Activated CD8-positive, alpha-beta T cell treated with anti-CD3 and anti-CD28 coated beads for 36 hours (primary cell): ENCODE results near the gene STN1. TPM values are rescaled to one million over a fixed set of nuclear protein-coding genes. Genes with fewer than 3 reads are reported as not detected.

Experiments
- ATAC-seq: fragments of 200-7000 bp; cut with Tn5 transposase; one replicate; pipeline ENCODE4 v1.10.0; 2021; ENCODE audit warnings: mild to moderate bottlenecking, moderate library complexity
- CTCF ChIA-PET: fragments of 350-600 bp; sonication (Branson Sonifier 250); formaldehyde crosslinking; loops from one replicate; lab custom pipeline; 2021; ENCODE audit warnings: antibody characterized with exemption; lab: Charles Lee
- POLR2A ChIA-PET: fragments of 350-600 bp; sonication (Branson Sonifier 250); formaldehyde crosslinking; loops from one replicate; lab custom pipeline; 2021; ENCODE audit warnings: antibody characterized with exemption; lab: Charles Lee
- DNase-seq: peaks from one replicate; pipeline ENCODE4 v3.0.0-alpha.2; 2020
- H3K27ac Mint-ChIP-seq: one replicate; pipeline ENCODE4 v1.8.0; 2021; ENCODE audit warnings: mild to moderate bottlenecking, mixed read lengths
- H3K27me3 Mint-ChIP-seq: one replicate; pipeline ENCODE4 v1.8.0; 2021; ENCODE audit warnings: mixed read lengths
- H3K36me3 Mint-ChIP-seq: one replicate; pipeline ENCODE4 v1.8.0; 2021; ENCODE audit warnings: low read depth, mixed read lengths
- H3K4me1 Mint-ChIP-seq: one replicate; pipeline ENCODE4 v1.8.0; 2021; ENCODE audit warnings: low read depth, mixed read lengths
- H3K4me3 Mint-ChIP-seq: one replicate; pipeline ENCODE4 v1.8.0; 2021; ENCODE audit warnings: mild to moderate bottlenecking, moderate library complexity, mixed read lengths
- H3K9me3 Mint-ChIP-seq: one replicate; pipeline ENCODE4 v1.8.0; 2021; ENCODE audit warnings: mixed read lengths
- CTCF ChIP-seq: fragments of 200-600 bp; IDR thresholded peaks from one replicate; pipeline ENCODE4 v1.8.0; 2022; ENCODE audit warnings: antibody characterized with exemption, mild to moderate bottlenecking
- intact Hi-C: fragments of 100-400 bp; cut with micrococcal nuclease; formaldehyde crosslinking; loops from one replicate; pipeline ENCODE4 v1.10.0; 2022
- total RNA-seq, 2 experiments: library from RNA; stranded (reverse); gene quantifications; one replicate each; pipeline ENCODE4 v1.2.3, GENCODE V29; 2021

STN1 gene
- total RNA-seq, 2 experiments from 2014 or later, result 32.1 to 32.4 TPM

- H3K36me3 Mint-ChIP-seq, result no peaks in the 10 kb centered on the region
- no peak for TF ChIP-seq CTCF
- no peak for DNase-seq
- H3K4me3 Mint-ChIP-seq, result no peak overlapping the region
- no peak overlapping the region for H3K27ac Mint-ChIP-seq
- ATAC-seq, result no peak
- ChIA-PET CTCF (no interaction called here), POLR2A (no interaction called here)
- no peaks in the 10 kb centered on the region for H3K9me3 Mint-ChIP-seq
- H3K27me3 Mint-ChIP-seq, result no peaks in the 10 kb centered on the region
- H3K4me1 Mint-ChIP-seq, result no peaks in the 10 kb centered on the region
- intact Hi-C loops, result no loop called here
These were observed 12.9 kb upstream of the STN1 start for GRCh38 chr10:103930881-103931280.

GRCh38 chr10:103930449-103930848 is 12.5 kb upstream of the STN1 start:
- H3K27me3 Mint-ChIP-seq, result no peaks in the 10 kb centered on the region
- no peak overlapping the region for H3K27ac Mint-ChIP-seq
- ATAC-seq (no peak), DNase-seq (no peak)
- H3K4me3 Mint-ChIP-seq, result no peak overlapping the region
- no peaks in the 10 kb centered on the region for H3K9me3 Mint-ChIP-seq
- intact Hi-C loops, result no loop called here
- ChIA-PET POLR2A (no interaction called here), CTCF (no interaction called here)
- H3K36me3 Mint-ChIP-seq, result no peaks in the 10 kb centered on the region
- no peaks in the 10 kb centered on the region for H3K4me1 Mint-ChIP-seq
- no peak for TF ChIP-seq CTCF

- no peak for TF ChIP-seq CTCF
- Mint-ChIP-seq H3K27me3 (no peaks in the 10 kb centered on the region), H3K4me3 (no peak overlapping the region), H3K9me3 (no peaks in the 10 kb centered on the region), H3K36me3 (no peaks in the 10 kb centered on the region), H3K27ac (no peak overlapping the region), H3K4me1 (no peaks in the 10 kb centered on the region)
- ChIA-PET CTCF (interaction anchor here (2.0 kb wide), 1 partner anchor 16 kb away, joined by 6 read pairs; no protein-coding TSS in a partner anchor), POLR2A (no interaction called here)
- intact Hi-C loops, result no loop called here
- no peak for ATAC-seq
- DNase-seq, result no peak
These were observed 11.5 kb upstream of the STN1 start for GRCh38 chr10:103929381-103929921.

GRCh38 chr10:103928784-103929183 is 10.8 kb upstream of the STN1 start:
- no peaks in the 10 kb centered on the region for H3K36me3 Mint-ChIP-seq
- intact Hi-C loops, result no loop called here
- no peak overlapping the region for H3K27ac Mint-ChIP-seq
- H3K27me3 Mint-ChIP-seq, result no peaks in the 10 kb centered on the region
- CTCF ChIA-PET, result interaction anchor here (1.4 to 2.0 kb wide), 2 partner anchors 16 to 20 kb away, joined by 3 to 6 read pairs; no protein-coding TSS in a partner anchor
- H3K4me1 Mint-ChIP-seq, result no peaks in the 10 kb centered on the region
- DNase-seq (no peak), ATAC-seq (no peak)
- no peak for TF ChIP-seq CTCF
- POLR2A ChIA-PET, result interaction anchor here (0.6 kb wide), 1 partner anchor 202 kb away, joined by 3 read pairs; no protein-coding TSS in a partner anchor
- H3K4me3 Mint-ChIP-seq, result no peak overlapping the region
- no peaks in the 10 kb centered on the region for H3K9me3 Mint-ChIP-seq

GRCh38 chr10:103926722-103927319 is 8.8 kb upstream of the STN1 start:
- H3K9me3 Mint-ChIP-seq, result no peaks in the 10 kb centered on the region
- H3K36me3 Mint-ChIP-seq, result no peaks in the 10 kb centered on the region
- DNase-seq (no peak), ATAC-seq (no peak)
- no peak overlapping the region for H3K27ac Mint-ChIP-seq
- no peak overlapping the region for H3K4me3 Mint-ChIP-seq
- ChIA-PET POLR2A (interaction anchor here (0.8 kb wide), 1 partner anchor 39 kb away, joined by 3 read pairs; no protein-coding TSS in a partner anchor), CTCF (interaction anchor here (0.6 to 1.5 kb wide), 6 partner anchors 13 to 67 kb away, joined by 3 to 4 read pairs (median 3); no protein-coding TSS in a partner anchor)
- no peaks in the 10 kb centered on the region for H3K4me1 Mint-ChIP-seq
- no peak for TF ChIP-seq CTCF
- H3K27me3 Mint-ChIP-seq, result no peaks in the 10 kb centered on the region
- intact Hi-C loops, result no loop called here
